ENCODE results near the gene GOLGA6L10. TPM values are rescaled to one million over a fixed set of nuclear protein-coding genes. Genes with fewer than 3 reads are reported as not detected.
"Not testable (repeated sequence)": the region's sequence is repeated elsewhere in the genome, so short reads cannot be mapped to it uniquely, and the experiment has no call there.

Gene GOLGA6L10
- total RNA-seq, 1 donor from 2014 or later, result 1.2 TPM

DNA sequence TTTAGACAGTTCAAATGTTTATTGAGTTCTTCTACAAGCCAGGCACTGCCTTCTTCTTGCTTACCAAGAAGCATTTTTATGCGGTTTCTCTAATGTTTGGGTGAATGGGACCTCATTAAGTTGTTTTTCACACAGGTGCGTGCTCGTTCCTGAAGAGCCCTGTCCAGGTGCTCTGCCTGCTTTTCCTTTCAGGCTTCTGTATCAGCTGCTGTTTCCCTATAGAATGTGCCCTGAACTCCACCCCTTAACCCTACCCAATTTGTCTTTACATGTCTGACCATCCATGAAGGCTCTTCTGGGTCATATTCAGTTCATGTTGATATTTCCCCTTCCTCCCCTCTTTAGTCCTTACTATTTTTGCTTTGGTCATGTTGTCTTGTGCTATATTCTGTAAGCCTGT, 22.4 kb upstream of the GOLGA6L10 start:
- H3K4me3 ChIP-seq (ENCODE audit: low read depth, low read length), result no peak overlapping the region
- DNase-seq (ENCODE audit: low read depth), result no peak
- no peak for TF ChIP-seq CTCF (conservative IDR thresholded peaks at IDR 0.05; ENCODE audit: low read depth, low read length)

DNA sequence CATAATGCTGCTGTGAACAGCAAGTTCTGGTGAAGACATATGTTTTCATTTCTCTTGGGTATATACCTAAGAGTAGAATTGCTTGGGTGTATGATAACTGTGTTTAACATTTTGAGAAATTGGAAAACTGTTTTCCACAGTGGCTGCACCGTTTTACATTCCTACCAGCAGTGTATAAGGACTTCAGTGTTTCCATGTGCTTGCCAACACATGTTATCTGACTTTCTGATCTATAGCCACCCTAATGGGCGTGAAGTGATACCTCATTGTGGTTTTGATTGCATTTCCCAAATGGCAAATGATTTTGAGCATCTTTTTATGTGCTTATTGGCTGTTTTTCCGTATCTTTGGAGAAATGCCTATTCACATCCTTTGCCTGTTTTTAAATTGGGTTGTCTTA, 18.5 kb upstream of the GOLGA6L10 start:
- not testable (repeated sequence) for H3K4me3 ChIP-seq (ENCODE audit: low read depth, low read length); DNase-seq (ENCODE audit: low read depth)

- TF ChIP-seq CTCF (conservative IDR thresholded peaks at IDR 0.05; ENCODE audit: low read depth, low read length), result peak; percentile 30
- not testable (repeated sequence) for H3K4me3 ChIP-seq (ENCODE audit: low read depth, low read length); DNase-seq (ENCODE audit: low read depth)
Observed at GRCh38 chr15:82365692-82366323, 16.5 kb upstream of the GOLGA6L10 start.

- H3K4me3 ChIP-seq (ENCODE audit: low read depth, low read length); DNase-seq (ENCODE audit: low read depth): not testable (repeated sequence)
Observed at GRCh38 chr15:82364548-82364947, 15.3 kb upstream of the GOLGA6L10 start.

GRCh38 chr15:82362790-82363189, 13.5 kb upstream of the GOLGA6L10 start:
- H3K4me3 ChIP-seq (ENCODE audit: low read depth, low read length); DNase-seq (ENCODE audit: low read depth): not testable (repeated sequence)

- DNase-seq (ENCODE audit: low read depth); H3K4me3 ChIP-seq (ENCODE audit: low read depth, low read length): not testable (repeated sequence)
Observed at GRCh38 chr15:82360618-82361017, 11.3 kb upstream of the GOLGA6L10 start.

- DNase-seq (ENCODE audit: low read depth); H3K4me3 ChIP-seq (ENCODE audit: low read depth, low read length): not testable (repeated sequence)
Observed at GRCh38 chr15:82355055-82355454, 5.8 kb upstream of the GOLGA6L10 start.

DNA sequence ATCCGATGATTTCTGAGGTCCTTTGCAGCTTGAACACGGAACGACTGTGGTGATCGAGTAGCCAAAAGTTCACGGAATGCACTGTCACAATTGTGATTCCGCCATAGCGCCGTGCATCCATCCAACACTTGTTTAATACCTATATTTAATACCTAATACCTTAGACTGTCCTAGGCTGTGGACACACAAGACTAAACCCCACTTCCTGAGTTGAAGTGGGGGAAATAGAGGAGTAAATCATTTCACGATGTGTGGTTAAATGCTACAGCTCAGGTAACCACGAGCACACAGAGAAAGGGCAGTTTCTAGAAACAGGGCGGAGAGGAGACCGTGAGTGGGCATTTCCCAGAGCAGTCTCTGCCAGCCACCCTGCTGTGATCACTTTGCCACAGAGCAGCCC, 5.3 kb upstream of the GOLGA6L10 start:
- DNase-seq (ENCODE audit: low read depth), result not testable (repeated sequence)
- peak overlapping the region; percentile 38 for H3K4me3 ChIP-seq (ENCODE audit: low read depth, low read length)

DNA sequence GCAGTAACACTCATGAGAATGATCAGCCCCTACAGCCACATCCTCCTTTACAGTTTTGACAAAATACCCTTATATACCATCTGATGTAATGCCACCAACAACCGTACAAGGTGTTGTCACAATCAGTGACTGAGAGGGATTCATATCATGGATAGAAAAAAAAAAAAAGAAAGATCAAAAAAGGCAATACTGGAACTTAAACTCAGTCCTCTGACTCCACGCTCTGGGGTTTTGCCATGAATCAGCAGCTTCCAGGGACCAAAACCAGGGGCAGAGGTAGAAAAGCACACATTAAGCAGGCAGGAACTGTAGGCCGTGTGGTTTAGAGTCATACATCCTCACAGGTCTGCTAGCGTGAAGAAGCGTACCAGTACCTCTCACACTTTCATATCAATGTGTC, 1.6 kb downstream of the GOLGA6L10 start:
- not testable (repeated sequence) for H3K4me3 ChIP-seq (ENCODE audit: low read depth, low read length); DNase-seq (ENCODE audit: low read depth)

GRCh38 chr15:82345176-82345575, 4.1 kb downstream of the GOLGA6L10 start:
- H3K4me3 ChIP-seq (ENCODE audit: low read depth, low read length); DNase-seq (ENCODE audit: low read depth): not testable (repeated sequence)

GRCh38 chr15:82344421-82344820, 4.9 kb downstream of the GOLGA6L10 start:
- H3K4me3 ChIP-seq (ENCODE audit: low read depth, low read length); DNase-seq (ENCODE audit: low read depth): not testable (repeated sequence)

DNA sequence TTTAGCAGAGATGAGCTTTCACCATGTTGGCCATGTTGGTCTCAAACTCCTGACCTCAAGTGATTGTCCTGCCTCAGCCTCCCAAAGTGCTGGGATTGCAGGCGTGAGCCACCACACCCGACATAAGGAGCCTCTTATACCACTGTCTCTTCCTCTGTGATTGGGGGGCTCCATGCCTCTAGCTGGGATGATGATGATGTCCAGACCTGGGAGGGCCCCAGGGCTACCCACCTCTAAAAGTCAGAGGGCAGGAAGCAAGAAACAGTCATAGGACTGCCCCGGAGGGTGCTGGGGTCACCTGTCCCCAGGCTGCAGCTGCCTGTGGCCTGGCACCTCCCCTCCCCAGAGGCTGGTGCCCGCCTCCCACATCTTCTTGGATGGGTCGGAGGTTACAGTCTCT, 5.4 kb downstream of the GOLGA6L10 start:
- not testable (repeated sequence) for H3K4me3 ChIP-seq (ENCODE audit: low read depth, low read length); DNase-seq (ENCODE audit: low read depth)
